Stomach (tissue), 4 donors: ENCODE results near the gene KCNAB1.

Experiments used
- EP300 ChIP-seq: sonication (generic); formaldehyde crosslinking; IDR thresholded peaks from one replicate; pipeline ENCODE4 v1.6.1; 2017; ENCODE audit warnings: antibody characterized with exemption
- POLR2A ChIP-seq, 4 donors: fragments of 450-650 bp; IDR thresholded peaks; one replicate each; pipeline ENCODE4 v1.6.1; 2016; ENCODE audit warnings: antibody characterized with exemption in 4 of 4, control low read depth in 2 of 4, mild to moderate bottlenecking in 1 of 4, moderate library complexity in 1 of 4
- POLR2AphosphoS5 ChIP-seq, 3 donors: sonication (generic); formaldehyde crosslinking; IDR thresholded peaks; one replicate each; pipeline ENCODE4 v1.6.1; 2016; ENCODE audit warnings: antibody characterized with exemption in 3 of 3
- TF ChIP-seq, protein P1 (sequence below), 7 experiments: fragments of 450-650 bp in 4 of 7; fragments of 200-600 bp in 3 of 7; sonication (generic) in 3 of 7; IDR thresholded peaks; one replicate each; pipeline ENCODE4 v1.5.1; 2016 to 2019; ENCODE audit warnings: antibody characterized with exemption in 7 of 7, control low read depth in 2 of 7, mild to moderate bottlenecking in 1 of 7

DNA sequence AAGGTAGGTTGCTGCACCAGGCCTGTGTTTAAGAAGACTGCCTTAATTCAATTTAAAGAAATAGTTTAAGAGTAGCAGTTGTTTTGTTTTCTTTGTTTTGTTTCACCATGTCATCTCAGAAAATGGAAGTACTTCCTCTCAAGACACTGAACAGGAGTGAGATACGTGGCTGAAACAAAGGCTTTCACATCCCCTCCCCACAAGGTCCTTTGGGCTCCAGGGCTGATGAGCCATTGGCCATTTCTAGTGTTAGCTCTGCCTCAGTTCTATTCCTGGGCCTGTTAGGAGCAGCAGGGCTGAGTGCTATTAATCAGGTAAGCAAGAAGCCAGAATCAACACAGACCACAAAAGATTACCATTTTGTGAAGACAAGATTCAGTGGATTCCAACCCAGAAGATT lies 132.8 kb downstream of the KCNAB1 start:
- TF ChIP-seq, protein P1, sequence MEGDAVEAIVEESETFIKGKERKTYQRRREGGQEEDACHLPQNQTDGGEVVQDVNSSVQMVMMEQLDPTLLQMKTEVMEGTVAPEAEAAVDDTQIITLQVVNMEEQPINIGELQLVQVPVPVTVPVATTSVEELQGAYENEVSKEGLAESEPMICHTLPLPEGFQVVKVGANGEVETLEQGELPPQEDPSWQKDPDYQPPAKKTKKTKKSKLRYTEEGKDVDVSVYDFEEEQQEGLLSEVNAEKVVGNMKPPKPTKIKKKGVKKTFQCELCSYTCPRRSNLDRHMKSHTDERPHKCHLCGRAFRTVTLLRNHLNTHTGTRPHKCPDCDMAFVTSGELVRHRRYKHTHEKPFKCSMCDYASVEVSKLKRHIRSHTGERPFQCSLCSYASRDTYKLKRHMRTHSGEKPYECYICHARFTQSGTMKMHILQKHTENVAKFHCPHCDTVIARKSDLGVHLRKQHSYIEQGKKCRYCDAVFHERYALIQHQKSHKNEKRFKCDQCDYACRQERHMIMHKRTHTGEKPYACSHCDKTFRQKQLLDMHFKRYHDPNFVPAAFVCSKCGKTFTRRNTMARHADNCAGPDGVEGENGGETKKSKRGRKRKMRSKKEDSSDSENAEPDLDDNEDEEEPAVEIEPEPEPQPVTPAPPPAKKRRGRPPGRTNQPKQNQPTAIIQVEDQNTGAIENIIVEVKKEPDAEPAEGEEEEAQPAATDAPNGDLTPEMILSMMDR (IDR thresholded peaks at IDR 0.05): no peak
- TF ChIP-seq POLR2A (IDR thresholded peaks at IDR 0.05) (no peak), POLR2AphosphoS5 (IDR thresholded peaks at IDR 0.05) (no peak), EP300 (no peak)
